GM12873 (cell line): ENCODE results near the gene KIF1A.

ENCODE experiments used
- TF ChIP-seq, protein P1 (sequence below): IDR thresholded peaks from 2 replicates; pipeline ENCODE4 v1.5.1; 2012; ENCODE audit warnings: low read depth, mild to moderate bottlenecking, moderate library complexity, low read length, control low read depth; ENCODE audit not compliant: insufficient read depth; ENCODE audit errors: missing control alignments

Gene KIF1A

DNA sequence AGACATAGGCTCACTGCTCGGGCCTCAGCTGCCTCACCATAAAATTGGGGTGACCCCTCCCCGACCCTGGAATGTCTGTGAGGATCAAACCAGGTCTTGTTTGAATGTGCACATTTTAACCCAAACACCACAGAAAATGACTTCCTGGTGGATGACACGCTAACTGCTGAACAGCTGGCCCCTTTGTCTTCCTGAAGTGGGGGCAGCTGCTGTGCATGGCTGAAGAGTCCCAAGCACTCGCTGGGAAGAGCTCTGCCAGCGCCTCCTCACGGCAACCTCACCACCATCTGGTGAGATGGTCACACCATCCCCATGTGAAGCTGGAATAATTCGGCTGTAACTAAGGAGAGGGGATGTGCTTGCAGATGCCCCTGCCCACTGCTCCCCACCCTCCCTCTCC is 94.3 kb downstream of the KIF1A start:
- TF ChIP-seq, protein P1, sequence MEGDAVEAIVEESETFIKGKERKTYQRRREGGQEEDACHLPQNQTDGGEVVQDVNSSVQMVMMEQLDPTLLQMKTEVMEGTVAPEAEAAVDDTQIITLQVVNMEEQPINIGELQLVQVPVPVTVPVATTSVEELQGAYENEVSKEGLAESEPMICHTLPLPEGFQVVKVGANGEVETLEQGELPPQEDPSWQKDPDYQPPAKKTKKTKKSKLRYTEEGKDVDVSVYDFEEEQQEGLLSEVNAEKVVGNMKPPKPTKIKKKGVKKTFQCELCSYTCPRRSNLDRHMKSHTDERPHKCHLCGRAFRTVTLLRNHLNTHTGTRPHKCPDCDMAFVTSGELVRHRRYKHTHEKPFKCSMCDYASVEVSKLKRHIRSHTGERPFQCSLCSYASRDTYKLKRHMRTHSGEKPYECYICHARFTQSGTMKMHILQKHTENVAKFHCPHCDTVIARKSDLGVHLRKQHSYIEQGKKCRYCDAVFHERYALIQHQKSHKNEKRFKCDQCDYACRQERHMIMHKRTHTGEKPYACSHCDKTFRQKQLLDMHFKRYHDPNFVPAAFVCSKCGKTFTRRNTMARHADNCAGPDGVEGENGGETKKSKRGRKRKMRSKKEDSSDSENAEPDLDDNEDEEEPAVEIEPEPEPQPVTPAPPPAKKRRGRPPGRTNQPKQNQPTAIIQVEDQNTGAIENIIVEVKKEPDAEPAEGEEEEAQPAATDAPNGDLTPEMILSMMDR: no peak

DNA sequence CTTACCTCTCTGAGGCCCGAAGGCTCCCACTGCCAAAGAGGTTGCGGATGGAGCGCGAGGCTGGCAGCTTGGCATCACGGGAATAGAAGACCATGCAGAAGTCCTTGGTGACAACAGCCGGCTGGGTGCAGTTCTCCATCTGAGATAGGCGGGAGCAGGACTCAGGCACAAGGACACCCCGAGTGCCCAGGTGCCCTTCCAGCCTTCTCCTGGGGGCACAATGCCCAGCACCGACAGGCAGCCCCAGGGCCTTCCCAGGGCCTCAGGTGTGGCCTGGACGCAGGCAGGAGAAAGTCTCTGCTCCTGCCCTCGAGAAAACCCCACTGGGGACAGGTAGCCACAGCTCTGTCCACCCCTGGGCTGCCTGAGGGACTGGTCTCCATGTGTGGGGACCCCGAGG is 94.8 kb downstream of the KIF1A start:
- TF ChIP-seq, protein P1: no peak

DNA sequence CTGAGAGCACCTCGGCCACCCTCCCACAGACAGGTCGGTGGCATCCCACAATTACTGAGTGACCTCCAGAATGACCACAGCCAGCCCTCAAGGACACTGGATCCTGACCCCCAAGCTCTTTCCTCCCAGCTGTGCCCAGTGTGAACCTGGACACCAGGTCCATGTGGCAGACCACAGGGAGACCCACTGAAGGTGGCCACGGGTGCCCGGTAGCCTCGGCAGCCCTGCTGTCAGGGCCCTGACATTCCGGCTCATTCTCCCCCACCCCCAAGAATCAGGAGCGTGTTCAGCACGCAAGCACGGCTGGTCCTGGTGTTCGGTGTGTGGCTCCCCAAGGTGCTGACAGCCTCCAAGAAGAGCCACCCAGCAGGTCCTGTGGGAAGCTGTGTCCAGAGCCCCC is 95.6 kb downstream of the KIF1A start:
- TF ChIP-seq, protein P1: no peak

DNA sequence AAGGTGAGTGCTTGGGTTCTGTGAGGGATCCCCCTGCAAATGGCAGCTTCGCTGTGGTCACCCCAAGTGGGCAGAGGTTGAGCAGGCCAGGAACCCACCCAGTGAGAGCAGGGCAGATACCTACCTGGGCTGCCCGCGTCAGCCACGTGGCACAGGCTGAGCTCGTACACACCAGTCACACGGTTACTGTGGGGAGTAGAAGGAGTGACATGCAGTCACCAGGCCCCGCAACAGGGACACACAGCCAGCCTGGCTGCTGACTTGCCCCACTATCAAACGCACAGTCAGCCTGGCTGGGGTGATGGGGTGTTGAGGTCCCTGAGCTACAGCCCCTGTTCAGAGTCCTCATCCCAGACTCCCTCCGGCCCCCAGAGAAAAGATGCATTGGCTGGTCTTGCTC is 96.2 kb downstream of the KIF1A start:
- TF ChIP-seq, protein P1: no peak

DNA sequence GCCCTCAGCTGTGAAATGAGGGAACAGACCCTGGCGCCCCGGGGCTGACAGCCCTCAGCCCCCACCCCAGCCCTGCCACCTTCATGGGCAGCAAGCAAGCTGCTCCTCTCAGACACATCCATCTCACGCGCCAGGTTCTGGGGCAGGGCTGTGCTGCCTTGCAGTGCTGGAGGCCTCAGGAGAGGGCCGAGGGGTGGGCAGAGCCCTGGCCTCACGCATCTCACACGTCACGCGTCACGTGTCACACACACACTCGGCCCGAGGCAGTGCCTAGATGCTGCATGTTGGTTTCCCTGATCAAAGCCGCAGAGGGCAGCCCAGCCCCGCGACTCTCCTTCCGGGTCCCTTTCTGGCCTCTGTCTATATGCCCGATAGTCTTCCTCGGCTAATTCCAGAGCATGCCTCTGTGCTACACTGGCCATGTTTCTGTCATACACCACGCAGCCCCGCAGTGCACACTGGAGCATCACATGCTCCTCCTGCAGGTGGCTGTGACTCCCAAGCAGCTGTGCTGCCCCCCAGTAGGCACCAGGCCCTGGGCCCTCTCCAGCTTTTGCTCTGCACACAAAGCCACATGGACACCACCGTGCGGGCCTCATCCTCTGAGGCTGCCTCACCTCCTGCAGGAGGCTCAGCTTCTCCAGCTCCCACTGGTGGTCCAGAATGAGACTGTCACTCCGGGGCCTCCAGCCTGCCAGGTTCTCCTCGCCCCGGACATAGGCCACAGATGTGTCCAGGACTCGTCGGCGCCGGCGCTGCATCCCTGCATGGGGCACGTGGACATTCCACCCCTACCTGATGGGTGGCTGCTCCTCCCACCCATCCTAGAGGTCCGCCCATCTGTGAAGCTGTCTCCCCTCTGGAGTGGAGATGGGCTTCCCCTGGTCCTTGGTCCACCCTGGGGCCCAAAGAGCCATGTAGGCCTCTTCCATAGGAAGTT is 97.0 kb downstream of the KIF1A start:
- TF ChIP-seq, protein P1: no peak

DNA sequence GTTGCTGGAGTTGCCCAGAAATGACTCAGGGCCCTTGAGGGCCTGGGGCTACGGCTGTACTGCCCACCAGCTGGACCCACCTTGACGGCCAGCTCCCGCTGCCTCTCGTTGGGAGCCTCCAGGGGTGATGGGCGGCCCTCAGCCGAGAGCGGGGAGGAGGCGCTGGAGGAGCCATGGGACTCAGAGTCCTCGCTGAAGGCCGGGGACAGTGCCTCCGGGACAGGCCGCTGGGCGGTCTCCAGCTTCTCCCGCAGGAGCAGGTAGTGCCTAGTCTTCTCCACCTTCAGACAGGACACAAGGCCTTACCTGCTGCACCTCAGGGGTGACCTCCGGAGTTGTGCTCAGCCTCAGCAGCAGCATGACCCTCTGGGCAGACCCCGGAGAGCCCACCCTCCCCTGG is 97.6 kb downstream of the KIF1A start:
- TF ChIP-seq, protein P1: no peak

DNA sequence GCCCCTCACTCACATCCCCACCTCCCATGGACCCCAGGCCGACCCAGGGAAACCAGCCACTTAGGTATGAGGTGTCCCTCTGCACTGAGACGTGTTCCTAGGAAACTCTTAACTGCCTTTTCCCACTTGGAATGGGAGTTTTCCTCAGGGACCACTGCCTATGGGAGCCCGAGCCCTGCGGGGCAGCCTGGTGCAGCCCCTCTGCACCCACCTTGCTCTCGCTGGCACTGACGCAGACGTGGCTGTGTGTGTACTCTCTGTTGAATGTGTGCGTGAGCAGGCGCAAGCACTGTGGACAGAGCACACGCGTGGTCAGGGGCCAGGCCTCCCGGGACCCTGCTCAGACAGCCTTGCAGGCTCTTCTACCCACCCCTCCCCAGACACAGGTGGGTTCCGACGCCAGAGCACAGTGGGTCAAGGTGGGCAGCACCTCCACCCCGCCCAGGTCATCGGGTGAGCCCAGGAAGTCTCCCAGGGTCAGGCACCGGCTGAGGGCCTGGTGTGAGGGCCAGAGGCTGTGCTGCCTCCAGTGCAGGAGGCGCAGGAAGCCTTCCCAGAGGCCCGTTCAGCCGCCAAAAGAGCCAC is 98.3 kb downstream of the KIF1A start:
- TF ChIP-seq, protein P1: no peak
